HG02973 (cell line): ENCODE results near the gene LYRM4.

Experiments
- ATAC-seq: cut with Tn5 transposase; IDR thresholded peaks from one replicate; pipeline ENCODE4 v1.9.1; 2021; ENCODE audit warnings: moderate library complexity; ENCODE audit not compliant: unreplicated experiment

Gene LYRM4

DNA sequence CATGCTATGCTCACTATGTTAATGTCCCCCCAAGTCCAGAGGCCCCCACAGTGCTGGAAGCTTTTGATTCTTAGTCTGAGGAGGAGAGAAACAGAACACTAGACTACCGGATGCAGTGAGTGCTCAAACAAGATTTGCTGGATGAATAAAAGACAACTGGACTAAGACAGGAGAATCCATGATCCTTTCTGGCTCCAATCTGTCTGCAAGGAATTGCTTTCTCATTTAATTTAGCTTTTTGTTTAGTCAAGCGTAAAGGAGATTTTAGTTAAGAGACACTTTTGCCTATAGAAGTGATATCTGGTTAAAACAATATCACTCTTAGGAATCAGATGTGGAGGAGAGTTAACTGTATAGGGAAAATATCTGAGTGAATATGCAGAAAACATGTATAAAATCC is 13.5 kb downstream of the LYRM4 start:
- no peak for ATAC-seq

DNA sequence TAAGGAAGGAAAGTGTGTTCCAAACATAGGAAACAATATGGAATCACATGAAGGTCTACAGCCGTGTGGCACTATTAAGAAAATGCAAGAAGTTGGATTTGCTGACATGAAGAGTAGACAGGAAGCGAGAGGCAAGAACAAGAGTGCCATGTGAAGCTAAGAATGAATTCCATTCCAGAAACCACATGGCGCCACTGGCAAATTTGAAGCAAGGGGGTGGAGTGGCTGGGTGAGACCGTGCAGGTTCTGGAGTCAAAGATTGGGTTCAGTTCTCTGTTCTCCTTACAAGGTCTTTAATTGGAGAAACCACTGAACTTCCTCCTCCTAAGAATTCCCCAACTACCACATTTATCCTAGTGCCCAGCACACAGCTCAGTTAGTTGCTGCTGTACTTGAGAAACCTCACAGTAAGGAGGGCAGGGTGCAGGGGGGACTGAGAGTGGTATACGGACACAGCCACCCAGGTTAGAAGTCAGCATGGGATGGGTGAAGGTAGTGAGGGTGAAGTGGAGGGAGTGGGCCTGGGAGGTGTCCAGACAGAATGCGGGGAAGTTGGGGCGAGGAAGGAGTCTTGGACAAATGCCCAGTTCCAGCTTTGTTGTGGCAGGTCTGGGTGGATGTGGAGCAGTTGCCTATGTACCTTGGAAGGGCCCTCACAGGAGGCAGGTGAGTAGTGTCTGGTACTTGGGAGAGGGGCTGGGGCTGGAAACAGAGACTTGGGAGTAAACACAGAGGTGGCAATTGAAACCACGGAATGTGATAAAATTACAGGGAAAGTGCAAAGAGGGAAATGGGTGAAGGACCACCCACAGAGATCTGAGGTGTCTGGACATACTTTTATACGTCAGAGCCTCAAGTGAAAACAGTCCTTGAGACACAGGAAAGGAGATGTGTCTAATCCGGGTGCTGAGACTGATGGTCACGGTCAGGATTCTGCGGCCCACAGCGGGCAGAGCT is 14.3 kb downstream of the LYRM4 start:
- no peak for ATAC-seq

DNA sequence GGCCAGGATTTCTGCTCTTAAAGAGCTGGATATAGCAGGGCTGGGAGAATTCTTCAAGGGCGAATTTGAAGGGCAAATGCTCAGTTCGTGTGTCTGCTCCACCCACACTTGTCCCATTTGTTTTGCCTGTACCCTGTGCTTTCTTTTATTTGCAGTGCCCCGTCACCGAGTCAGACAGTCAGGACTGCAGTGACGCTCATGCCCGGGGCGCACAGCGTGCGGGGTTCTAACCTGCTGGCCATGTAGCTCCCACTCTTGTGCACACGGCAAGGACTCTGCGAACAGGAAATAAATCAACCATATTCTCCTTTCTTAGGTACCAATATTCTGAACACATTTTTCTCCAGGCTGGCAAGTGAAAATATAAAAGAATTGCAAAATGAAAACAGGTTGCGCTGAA is 17.7 kb downstream of the LYRM4 start:
- ATAC-seq = no peak

DNA sequence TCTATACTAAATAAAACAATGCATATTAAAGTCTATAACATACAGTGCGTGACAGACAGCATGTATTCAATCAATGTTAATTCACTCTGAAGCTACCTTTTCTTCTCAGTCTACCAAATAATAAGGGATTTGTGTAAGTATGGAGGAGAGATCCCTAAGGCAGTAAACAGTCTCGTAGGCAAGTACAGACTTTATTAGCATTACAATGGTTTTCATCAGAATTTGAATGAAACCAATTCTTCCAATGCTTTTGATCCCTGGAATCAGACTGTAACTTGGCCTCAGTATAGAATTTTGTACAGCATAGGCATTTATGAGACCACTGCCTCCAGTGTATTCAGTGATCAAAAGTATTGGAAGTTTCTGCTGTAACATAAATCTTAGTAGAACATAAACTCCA is 19.5 kb downstream of the LYRM4 start:
- no peak for ATAC-seq

DNA sequence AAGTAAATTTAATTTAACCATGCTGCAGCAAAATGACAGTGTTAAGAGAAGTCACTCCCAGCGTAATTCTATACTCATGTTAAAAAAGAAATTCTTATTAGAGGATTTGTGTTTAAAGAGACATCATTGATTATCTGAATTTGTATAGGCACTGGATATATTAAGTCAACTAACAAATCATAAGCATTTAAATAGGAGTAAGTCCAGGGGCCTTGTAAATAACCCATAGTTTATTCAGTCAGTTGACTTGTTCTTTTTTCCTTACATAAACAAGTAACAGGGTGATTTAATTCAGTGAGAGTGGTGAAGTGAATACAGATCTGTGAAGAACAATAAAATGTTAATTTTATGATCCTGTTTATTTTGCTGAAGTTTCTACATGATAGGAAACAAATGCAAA is 22.4 kb downstream of the LYRM4 start:
- ATAC-seq = no peak

DNA sequence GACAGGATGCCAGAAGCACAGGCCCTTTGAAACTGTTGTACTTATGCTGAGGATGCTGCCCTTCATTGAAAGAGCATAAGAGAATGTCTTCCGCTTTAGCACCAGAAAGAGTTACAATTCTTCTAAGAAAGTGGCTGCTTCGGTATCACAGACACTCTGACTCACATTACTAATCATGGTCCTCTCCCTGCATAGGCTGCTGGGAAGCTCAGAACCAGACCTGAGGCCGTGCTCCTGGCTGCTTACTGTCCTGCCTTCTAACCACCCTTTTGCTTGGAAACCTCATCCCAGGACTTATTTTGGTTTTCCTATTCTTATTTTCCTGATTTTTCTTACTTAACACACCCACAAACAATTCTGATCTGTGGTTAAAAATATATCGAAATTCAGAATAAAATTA is 22.9 kb downstream of the LYRM4 start:
- ATAC-seq = no peak

DNA sequence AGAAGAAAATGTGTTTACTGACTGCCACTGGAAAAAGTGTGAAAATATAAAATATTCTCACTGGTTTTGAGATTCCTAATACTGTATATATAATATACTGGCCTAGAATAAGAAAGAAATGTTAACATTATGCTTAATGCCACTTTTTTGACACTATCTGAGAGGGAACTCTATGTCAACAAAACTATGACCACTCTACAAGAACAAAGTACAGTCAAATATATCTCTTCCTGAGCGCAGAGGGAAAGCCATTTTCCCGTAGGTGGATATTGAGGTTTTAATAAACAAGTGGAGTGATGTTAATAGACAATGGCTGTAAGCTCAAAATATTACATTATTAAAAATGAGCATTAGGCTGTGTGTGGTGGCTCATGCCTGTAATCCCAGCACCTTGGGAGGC is 24.9 kb downstream of the LYRM4 start:
- no peak for ATAC-seq

DNA sequence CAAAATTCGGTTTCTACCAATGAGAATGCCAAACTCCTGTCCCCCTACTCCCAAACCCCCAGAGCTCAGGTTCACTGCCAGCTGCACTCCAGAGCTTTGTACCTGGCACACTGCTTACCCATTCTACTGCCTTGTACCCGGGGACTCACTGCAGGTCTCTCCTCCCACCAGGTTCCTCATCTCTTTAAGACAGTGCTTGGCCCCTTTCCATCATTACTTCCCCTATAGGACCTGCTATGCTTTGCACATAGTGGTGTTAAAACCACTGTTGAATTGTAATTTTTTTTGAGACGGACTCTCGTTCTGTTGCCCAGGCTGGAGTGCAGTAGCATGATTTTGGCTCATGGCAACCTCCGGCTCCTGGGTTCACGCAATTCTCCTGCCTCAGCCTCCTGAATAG is 25.9 kb downstream of the LYRM4 start:
- no peak for ATAC-seq

DNA sequence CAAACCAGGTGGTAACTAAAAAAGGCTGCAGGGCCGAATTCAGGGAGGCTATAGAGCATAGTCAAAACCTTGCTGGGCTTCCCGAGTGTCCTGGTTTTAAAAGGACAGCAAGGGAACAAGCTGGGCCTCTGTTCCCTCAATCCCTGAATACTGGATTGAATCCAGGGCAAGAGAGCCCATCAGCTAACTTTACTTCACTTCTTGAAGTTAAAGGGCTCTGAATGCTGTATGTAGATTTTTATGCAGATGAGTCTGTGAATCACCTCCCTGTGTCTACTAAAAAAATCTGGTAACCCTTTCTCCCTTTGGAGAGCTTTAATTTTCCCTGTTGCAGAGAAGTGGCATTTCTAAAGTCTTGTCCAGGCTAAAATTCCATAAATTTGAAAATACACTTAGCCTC is 29.5 kb downstream of the LYRM4 start:
- no peak for ATAC-seq

DNA sequence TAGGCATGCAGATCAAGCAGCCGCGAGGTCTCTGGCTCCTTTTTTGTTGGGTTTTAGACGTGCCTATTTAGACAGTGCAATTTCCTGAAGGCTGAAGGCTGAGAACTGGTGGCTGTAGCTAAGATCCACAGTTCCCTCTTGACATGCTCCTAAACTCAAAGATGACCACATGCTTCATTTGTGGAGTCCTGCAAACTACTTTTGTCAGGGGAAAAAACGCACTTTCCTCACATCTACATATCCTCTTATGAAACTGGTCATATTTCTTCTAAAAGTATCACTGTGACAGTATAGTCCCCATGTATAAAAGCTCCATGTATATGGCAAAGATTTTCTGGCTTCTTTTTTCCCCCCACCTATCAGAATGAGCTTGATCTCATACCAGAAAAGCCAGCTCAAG is 30.7 kb downstream of the LYRM4 start:
- no peak for ATAC-seq

DNA sequence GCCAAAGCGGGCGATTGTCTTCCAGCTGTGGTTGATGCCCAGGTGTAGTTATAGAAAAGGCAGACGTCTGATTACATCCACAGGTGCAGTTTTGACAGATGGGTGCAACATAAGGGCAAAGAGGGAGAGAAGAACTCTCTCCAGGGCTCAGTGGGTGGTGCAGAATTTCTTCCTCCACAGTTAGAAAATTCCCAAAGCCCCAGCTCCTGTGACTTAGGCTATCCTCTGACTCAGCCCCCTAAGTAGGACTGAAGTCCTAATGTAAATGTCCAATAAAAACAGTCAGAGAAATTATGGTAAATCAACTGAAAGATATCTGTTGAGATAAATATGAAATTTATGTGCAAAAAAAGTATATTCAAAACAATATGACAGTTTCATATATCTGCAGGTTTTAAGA is 31.4 kb downstream of the LYRM4 start:
- ATAC-seq = no peak

DNA sequence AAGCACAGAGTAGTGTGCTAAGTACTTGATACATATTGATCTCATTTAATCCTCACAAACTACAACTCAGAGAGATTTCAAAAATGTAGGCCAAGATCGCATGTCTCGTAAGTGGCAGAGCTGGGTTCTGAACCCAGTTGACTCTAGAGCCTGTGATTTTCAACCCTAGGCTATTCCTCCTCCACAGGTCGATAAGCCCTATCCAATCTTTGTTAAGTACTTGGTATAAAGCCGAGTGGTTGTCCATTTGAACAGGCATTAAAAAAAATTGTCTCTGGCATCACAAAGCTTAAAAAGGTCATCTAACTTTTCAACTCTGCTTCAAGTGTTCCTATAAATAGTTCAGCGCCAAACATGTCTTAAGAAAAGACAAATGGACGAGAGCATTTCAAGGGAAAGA is 37.4 kb downstream of the LYRM4 start:
- ATAC-seq = no peak

DNA sequence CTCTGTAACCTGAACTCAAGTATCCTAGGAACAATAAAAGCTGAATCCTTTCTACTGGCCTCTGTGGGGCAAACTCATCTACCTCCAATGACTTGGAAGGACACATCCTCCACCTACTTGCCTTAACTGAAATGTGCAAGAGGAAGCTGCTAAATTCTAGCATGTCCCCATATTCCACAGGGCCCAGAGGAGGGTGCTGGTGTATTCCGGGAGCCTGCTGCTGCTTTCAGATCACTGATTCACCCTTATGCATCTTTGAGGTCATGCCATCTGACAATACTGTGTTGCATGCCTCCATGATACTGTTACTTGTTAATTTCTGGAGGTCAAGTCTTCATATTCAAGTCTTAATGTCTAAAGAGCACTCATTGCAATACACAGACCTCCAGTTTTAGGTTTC is 40.3 kb downstream of the LYRM4 start:
- ATAC-seq = no peak

DNA sequence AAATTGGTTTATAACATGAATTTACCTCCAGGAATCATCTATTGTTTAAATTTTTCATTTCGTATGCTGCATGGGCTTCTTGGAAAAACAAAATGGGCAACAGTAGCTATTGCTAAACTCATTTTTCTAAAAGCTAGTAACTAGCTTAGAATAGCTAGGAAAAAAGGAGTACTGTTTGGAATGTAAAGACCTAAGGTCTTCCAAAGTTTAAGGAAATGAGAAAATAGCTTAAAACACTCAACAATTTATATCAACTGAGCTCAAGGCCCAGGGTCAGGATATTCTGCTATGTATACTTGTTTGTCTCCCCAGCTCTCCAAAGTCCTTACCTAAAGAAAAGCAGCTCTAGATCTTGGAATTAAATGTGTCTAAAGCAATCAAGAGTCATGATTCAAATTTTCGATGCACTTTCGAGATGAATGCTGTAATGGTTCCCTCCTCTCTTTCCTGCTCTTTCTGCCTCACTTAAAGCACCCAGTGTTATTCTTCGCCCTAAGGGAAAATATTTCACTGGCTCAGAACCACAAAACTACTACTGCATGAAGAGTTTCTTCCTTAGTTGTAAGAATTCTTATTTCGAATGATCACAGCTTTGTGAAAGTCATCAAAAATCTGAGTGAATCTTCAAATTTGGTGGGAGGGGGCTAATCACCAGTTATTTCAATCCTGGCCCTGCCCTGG is 41.6 kb downstream of the LYRM4 start:
- no peak for ATAC-seq

DNA sequence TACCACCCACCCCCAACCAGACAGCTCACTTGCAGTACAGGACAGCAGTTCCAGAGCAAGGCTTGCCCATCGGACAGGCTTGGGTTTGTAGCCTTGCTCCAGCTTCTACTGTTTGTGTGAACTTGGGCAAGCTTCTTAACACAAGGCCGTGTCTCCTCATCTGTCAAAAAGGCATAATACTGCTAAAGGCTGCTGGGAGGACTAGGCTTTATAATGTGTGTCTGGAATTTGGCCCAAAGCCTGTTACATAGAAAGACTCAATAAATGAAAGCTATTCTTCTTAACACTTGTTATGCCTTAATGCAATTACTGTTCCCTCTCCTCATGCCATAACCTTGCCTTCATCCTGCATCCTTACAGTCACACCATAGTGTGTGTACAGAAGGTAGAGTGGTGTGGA is 43.4 kb downstream of the LYRM4 start:
- ATAC-seq = no peak

DNA sequence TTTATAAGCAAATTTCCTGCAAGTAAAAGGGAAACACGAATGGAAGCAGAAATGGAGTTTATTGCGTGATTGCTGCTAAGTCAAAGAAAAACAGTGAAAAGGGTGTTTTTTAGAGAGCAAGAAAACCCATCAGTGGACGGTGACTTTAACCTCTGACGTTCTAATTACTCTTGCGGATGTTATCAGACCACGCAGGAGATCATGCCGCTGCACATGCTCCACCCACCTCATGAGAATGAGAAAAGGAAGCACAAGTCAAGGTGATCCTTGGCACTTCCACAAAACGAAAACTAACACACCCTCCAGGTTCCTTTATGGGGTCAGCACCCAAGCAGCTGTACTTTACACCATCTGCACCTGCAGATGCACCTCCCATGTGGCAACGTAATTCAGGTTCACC is 45.0 kb downstream of the LYRM4 start:
- no peak for ATAC-seq

DNA sequence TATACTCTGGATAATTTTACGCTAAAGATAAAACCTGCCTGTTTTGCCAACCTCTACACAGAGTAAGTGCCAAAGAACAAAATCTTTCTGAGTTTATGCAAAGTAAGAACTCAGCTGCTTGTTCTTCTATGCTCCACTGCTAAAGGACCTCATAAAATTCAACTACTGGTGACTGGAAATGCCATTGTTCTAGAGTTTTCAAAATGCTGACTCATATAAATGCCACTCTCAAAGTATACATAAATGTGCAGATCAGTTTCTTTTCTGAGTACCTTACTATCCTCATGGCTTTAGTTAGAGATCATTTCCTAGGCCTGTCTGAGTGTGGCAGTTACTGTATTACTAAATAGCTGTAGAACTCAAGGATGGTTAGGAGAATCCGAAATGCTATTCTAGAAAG is 45.6 kb downstream of the LYRM4 start:
- no peak for ATAC-seq

DNA sequence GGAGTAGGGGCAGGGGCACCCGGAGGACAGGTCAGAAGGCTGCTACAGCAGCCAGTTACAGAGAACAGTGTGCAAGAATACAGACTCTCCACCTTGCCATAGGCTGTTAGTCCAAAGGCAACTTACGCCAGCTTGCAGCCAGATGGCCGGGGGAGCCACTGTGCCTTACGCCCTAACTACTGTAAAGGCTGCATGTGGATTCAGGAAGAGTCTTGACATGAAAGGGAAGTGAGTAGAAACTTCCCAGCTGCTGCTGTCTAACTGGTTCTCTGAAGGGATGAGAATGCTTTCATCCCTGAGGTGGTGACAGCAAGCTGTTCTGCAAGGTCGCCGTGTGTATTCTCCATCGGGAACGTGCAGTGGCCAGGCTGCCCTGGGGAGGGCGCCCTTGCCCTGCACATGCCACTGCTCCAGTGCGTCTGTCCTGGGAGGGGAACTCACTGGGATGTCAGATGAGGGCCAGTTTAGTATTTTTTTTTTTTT is 46.1 kb downstream of the LYRM4 start:
- ATAC-seq = no peak

DNA sequence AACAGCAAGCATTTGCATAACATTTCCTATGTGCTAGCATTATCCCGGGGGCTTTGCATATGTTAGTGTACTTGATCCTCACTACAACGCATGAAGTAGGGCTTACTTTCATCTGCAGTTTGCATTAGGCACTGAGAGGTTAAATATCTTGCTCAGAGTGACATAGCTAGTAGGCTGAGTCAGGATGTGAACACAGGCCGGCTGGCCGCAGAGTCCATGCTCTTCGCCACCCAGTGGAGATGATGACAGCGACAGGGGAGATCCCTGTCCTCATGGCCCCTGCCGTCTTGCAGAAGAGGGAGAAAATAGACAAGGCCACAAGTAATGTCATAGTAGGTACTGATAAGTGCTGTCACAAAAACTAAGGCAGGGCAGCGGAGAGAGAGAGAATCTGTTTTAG is 46.9 kb downstream of the LYRM4 start:
- ATAC-seq = no peak

DNA sequence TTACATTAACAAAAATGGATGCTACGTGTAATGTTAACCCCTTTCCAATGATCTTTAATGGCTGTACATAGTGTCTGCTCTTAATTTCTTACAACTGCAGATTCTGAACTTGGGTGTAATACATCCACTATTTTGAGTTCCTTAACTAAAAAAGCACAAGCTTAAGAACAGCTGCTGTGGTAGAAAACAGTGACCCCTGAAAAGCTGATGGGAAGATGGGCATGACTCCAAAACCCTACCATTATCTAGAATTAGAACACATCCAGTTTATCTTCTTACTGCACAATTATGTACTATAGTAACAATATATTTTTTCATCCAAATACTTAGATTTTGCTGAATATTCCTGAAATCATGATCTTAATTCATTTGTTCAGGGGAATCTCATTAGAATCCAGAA is 49.3 kb downstream of the LYRM4 start:
- ATAC-seq = no peak

DNA sequence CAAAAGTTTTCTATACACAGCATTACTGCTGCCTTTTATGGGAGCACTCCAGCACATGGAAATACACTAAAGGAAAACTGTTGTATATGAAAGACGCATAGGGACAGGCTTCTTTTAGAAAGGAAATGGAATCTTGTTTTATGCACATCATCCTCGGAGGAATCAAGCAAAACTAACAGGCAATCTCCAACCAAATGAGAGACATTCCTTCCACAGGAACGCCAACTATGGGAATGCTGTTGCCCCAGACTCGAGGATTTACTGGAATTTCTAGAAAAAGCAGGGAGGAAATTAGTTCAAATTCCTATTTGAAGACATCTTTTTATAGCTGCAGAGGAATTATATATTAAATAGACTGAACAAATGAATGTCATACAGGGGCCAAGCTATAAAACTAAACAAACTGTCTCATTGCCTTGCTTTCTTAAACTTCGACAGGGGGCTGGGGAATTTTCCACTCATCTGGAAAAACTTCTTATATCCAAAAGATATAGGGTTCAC is 52.2 kb downstream of the LYRM4 start:
- ATAC-seq = no peak

DNA sequence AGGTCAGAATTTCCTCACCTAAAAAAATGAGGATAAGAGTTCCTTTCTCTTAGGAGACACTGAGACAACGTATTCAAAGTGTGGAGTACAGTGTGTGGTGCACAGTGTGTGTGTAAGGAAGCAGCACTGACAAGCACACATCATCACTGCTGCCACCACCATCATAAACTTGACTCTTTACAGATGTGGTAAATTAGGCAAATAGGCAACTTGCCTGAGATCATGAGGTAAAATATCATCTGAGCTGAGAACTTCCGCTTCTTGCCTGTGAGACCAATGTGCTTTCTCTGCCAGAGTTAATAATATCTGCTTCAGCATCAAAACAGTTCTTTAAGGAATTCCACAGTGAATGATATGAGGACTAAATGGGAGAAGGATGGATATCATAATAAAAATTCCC is 52.7 kb downstream of the LYRM4 start:
- no peak for ATAC-seq
